Forelimb muscle (tissue), 1 donor: ENCODE data around the gene SEZ6. TPM values are rescaled to one million over a fixed set of nuclear protein-coding genes. Genes with fewer than 3 reads are reported as not detected.
A peak's percentile ranks its signal among the peaks of the same experiment; 100 is the strongest.

Experiments
- DNase-seq: peaks from one replicate; pipeline ENCODE4 v3.0.0-alpha.2; 2013; ENCODE audit warnings: low read depth
- polyA plus RNA-seq: library from polyadenylated mRNA; unstranded; fragments of 120-200 nt; gene quantifications from one replicate; pipeline ENCODE4 v1.2.1, GENCODE V29; 2013; ENCODE audit not compliant: insufficient read length

Gene SEZ6
- polyA plus RNA-seq, 1 donor: 0.34 TPM

DNA sequence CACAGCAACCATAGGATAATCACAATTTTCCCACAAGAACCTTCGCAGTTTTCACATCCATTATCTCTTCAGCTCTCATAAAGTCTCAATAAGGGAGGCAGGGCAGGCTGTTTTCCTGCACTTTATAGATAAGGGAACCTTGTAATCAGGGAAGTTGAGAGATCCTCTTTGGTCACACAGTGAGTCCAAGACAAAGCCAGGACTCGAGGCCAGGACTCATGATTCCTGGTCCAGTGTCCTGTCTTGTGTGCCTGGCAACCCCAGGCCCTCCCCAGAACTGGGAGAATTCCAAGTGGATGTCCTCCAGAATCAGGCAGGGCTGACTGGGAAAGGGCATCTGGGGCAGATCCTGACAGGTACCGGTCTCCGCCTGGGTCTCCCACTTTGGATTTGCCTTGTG is 31.4 kb downstream of the SEZ6 start:
- no peak for DNase-seq

DNA sequence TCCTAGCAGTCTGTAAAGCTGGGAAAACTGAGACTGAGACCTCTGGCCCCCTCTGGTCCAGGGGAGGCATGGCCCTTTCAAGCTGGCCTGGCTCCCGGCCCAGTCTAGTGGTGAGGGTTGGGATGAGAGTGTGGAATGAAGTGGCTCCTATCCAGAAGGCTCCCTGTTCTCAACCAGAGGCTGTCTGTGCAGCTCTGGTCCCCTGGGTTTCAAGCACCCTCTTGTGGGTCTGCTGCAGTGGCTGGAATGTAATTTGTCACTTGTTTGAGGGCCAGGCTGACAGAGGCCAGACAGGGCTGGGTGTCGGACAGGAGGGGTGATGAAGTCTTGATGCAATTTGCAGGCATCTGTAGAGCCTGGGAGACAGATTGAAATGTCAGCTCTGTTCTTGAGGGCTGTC is 32.4 kb downstream of the SEZ6 start:
- DNase-seq: no peak

GRCh38 chr17:28972437-28972836 is 33.4 kb downstream of the SEZ6 start:
- DNase-seq: no peak

GRCh38 chr17:28970879-28971278 is 35.0 kb downstream of the SEZ6 start:
- peak; percentile 71 for DNase-seq

DNA sequence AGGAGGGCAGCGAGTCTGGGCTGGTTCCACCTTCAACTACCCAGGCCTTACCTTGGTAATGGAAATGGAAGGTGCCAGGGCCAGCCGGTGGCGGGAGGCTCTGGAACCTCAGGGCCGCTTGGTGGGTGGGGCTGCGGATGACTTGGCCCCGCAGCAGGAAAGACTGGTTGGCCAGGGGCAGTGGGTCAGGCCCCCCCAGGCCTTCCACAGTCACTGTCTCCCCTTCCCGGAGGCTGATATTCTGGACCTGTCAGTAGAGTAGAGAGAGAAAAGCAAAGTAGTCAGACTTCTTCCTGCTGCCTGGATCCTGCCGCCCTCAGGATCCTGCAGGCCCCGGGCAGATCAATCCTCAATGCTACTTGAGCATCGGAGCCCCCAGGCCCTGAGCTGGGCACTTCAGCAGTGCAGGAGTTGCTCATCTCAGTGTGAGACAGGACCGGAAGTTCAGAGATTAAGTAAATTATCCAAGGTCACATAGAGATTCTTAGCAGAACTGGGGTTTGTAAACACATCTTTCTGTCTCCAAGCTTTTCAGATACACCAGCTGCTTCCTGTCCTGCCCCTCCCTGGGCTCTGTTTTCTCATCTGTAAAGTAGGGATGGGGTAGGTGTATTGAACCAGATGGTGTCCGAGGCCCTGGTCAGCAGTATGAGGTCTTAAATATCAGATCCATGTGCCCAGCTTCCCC is 36.0 kb downstream of the SEZ6 start:
- DNase-seq: no peak

DNA sequence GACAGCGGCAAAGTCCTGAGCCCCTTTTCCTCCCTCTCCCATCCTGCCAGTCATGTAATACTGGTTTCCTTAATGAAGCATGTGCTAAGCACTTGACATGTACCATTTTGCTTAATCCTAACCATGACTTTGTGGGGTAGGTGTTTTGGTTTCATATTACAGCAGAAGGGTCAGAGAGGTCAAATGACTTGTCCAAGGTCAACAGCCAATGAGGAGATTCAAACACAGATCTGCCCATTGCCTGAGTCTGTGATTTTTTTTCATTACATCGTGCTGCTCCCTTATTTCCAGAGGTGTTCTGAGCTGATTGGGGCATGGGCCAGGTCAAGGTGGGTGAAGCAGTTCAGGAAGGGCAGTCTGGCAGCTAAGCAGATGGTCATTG is 36.9 kb downstream of the SEZ6 start:
- no peak for DNase-seq

DNA sequence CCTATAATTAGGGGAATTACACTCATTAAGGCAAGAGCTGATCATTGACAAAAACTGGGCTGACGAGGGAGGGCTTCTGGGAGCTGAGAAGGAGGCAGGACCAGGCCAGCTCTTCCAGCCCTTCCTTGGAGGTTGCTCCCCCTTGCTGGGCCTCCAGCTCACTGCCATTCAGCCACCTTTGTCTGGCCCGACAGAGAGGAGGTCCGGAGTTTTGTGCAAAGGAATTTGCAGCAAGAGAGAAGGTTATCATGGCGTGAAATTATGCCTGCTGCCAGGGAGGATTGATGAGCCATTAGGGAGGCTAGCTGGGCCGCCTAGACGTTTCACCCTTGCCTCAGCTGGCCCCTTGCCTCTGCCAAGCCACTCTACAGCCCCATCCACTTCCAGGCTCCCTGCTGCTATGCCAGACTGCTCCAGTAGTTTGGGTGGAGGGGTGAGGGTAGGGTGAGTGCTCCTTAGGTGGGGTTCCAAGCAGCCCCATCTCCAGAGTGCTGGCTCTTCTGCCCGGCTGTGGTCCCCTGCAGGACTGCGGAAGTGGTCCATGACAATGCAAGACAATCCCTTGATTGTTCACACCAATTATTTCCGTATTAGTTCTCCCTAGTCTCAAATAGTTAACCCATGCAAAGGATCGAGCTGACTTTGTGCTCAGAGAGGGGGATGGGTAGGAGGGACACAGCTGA is 37.5 kb downstream of the SEZ6 start:
- DNase-seq: no peak

DNA sequence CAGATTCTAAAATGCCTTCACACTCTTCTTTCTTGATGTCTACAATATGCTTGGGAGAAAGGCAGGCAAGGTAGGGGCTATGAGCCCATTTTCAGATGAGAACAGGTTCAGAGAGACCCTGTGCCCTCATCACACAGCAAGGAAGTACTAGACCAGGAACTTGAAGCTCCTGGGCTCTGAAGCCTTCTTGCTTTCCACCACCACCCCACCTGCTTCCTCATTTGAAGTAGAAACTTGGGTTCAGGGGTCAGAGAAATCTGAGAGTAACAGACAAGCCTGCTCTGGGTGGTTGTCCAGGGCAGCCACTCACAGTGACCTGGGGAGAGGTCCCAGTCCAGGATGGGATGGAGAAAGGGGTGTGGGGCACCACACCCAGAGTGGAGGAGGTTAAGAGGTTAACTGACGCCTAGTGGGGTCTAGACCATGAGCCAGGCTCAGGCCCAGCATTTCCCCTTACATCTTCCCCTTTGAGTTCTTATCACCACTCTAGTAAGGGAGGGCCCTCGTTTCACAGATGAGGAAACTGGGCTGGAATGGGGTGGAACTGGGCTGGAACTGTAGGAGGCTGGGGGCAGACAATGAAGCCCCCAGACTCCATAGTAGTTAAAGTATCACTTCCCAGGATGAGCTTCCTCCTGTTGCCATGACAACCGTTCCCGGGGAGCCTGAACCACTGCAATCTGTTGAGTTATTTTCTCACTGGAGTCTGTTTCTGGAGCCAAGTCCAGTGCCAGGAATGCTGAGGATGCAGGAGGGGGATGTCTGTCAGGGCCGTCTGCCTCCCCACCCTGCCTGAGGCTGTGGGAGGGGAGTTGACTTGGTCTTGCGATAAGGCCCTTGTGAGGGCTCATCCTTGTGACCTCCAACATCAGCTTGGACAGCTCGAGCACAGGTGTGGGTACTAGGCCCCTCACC is 38.4 kb downstream of the SEZ6 start:
- DNase-seq: no peak

DNA sequence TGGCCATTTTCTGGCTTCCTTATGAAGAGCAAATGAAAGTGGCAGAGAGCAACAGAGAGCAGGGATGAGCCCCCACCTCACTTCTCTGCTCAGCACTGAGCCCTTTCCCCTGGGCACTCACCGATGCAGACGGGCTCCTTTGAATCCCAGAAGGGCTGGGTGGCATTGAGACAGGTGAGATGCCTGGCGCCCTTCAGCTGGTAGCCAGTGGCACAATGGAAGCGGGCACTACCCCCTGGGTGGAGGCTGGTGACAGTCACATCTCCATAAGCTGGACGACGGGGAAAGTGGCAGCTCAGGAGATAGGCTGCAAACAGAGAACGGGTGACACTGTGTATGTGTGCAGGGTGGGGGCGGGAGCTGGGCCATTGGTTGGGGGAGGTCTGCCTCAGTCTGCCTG is 42.0 kb downstream of the SEZ6 start:
- no peak for DNase-seq

DNA sequence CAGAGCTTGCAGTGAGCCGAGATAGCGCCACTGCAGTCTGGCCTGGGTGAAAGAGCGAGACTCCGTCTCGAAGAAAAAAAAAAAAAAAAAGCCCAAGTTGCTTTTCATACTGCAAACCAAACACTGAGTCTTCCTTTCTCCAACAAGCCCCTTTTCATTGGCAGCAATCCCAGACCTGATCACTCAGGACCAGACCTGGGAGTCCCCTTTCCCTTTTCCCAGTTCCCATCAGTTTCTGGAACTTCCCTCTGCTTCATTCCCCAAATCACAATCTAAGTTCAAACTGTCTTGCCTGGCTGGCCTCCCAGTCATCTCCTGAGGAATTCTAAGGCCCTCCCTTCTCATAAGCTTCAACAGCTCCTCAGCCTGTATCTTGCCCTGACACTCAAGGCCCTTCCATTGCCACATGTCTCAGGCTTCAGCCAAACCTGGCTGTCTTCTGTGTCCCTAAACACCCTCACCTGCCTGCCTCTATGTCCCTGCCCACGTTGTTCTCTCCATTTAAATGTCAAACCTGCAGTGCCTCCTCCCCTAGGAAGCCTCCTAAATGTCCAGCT is 42.7 kb downstream of the SEZ6 start:
- DNase-seq: no peak

DNA sequence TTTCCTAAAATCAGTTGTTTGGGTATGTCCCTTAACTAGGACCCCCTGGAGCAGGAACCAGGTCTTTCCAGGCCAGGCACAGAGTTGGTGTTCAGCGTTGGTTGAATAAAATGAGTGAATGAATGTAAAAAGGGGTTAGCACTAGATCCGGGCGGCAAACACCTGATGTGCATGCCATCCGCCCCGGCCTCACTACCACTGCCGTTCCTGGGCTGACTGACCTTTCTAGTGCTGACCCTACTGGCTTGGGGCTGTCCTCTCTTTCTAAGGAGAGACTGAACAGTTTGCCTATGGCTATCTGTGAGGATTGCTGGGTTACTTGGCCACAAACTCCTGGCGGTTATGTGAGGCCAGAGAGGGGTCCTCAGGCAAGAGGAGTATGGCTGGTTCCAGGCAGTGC is 44.4 kb downstream of the SEZ6 start:
- no peak for DNase-seq

- no peak for DNase-seq
Observed at GRCh38 chr17:28960256-28961061, 45.4 kb downstream of the SEZ6 start.

DNA sequence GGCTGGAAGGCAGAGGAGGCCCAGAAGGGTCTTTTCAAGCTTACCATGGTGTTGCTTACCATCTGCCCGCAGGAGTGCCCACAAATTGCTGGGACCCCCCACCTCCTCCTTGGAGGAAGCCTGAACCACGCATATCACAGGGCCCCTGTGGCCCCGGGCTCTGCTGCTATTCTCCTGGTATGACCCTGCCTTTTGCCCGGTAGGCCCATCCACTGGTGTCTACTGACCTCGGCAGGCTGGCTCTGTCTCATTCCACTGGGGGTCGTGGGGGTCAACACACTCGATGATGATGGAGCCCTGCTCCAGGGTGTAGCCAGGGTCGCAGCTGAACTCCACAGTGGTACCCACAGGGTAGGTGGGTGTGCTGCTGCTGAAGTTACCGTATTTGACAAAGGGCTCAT is 46.4 kb downstream of the SEZ6 start:
- DNase-seq: no peak

- DNase-seq: no peak
Observed at GRCh38 chr17:28958820-28959455, 46.9 kb downstream of the SEZ6 start.

- DNase-seq: no peak
Observed at GRCh38 chr17:28957992-28958355, 47.9 kb downstream of the SEZ6 start.

DNA sequence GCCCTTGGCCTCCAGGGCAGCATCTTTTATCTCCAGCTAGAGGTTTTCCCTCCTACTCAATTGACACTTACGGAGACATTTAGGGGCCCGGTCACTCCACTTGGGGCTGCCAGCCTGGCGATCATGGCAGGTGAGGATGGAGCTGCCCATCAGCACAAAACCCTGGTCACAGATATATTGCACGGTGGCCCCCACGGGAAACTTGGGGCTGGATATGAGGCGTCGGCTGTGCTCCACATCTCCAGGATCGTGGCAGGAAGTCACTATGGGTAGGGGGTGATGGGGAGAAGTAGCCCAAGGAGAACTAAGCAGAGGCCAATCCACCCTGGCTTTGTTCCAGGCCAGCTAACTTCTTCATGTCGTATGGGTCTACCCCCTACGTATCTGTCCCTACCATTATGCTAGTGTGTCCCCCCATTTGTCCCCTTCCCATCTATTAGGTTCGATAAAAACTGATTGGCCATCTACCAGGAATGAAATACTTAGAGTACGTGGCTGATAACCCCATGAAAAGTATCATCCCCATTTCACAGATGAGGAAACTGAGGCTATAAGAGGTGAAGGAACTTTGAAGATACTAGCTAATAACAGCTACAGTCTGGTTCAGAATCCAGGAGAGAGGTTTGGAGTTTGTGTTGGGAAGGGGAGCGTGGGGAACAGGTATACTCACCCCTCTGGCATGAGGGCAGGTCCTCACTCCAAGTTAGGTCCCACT is 48.4 kb downstream of the SEZ6 start:
- no peak for DNase-seq

- no peak for DNase-seq
Observed at GRCh38 chr17:28956861-28957260, 49.0 kb downstream of the SEZ6 start.

DNA sequence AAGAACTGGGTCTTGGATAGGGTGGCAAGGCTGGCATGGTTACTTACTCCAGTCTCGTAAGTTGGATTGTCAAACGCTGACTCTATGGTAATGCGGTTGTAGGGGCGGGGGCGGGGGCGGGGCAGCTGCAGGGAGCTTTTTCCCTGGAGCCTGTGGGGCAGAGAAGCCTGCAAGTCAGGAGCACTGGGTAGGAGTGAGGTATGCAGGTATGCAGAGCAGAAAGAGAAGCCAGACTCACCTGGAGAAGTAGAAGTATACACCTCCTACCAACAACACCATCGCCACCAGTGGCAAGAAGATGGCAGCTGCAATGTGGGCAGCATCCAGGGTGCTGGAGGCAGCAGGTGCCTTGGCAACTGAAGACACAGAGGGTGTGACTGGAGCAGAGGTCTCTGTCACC is 49.7 kb downstream of the SEZ6 start:
- no peak for DNase-seq

GRCh38 chr17:28955408-28955807 is 50.4 kb downstream of the SEZ6 start:
- no peak for DNase-seq

DNA sequence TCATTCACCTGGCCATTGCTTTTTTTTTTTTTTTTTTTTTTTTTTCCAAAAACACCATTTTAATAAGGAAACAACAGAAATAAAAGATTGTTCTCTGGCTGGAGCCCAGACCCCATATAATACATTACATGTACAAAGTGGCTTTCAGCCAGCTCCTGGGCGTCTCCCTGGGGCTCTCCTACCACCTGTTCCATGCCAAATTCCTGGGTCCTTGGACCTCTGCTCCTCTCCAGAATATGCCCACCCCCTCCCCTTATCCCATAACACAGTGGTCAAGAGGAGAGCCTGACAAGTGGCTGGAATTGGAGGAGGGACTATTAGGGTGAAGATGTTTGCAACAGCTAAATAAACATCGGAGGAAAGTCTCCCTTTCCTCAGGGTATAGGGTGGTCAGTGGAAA is 50.9 kb downstream of the SEZ6 start:
- no peak for DNase-seq
